Erythroblast (primary cell): Measurements from ENCODE around the gene USH1C.

ENCODE experiments used
- GATA1 ChIP-seq: IDR thresholded peaks from 2 replicates; pipeline ENCODE4 v1.6.1; 2011; ENCODE audit warnings: low read depth, mild to moderate bottlenecking, control low read depth, low read length, moderate library complexity
- POLR2A ChIP-seq: IDR thresholded peaks from 2 replicates; pipeline ENCODE4 v1.6.1; 2011; ENCODE audit warnings: mild to moderate bottlenecking, low read length

- TF ChIP-seq POLR2A (no peak), GATA1 (no peak)
Observed at GRCh38 chr11:17556999-17557398, 12.8 kb upstream of the USH1C start.
